Measurements from ENCODE around the gene TMED9.
"Not testable (repeated sequence)": the region's sequence is repeated elsewhere in the genome, so short reads cannot be mapped to it uniquely, and the experiment has no call there.

TMED9 gene

DNA sequence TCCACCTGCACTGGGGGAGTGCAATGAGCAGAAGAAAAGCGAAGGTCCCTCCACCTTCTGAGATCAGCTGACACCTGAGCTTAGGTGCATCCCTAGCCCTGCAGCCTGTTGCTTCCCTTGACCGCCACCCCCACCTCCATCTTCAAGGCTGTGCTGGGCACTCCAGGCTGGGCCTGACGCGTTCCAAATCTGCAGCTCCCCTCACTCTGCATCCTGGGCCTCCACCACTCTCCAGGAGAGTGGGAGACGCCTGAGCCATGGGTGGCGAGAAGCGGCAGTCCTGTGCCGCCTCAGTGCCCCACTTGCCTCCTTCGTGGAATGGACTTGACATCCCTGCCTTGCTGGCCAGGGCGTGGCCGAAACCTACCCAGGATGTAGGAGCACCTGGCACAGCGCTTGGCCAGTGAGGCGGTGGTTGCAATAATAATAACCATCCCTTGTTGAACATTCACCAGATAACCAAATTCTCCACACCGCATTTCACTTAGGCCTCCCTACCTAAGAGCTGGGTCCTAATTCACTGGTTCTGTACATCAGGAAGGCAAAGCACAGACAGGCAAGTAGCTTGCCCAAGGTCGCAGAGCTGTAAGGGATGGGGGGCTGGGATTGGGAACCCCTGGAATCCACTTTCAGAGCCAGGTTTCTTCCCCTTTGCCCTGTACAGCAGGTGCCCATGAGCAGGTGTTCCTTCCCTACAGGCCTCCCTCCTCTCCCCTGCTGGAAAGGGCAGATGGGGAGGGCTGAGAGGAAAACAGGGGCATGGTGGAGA lies 19.6 kb downstream of the TMED9 start:
- Histone ChIP-seq H3K9ac (no peak overlapping the region), H3K27me3 (ENCODE audit: control insufficient read depth, insufficient read depth, low read length) (no peaks in the 10 kb centered on the region), H3K4me1 (peaks cover 3% of the 10 kb centered on the region), H3K36me3 (ENCODE audit: control insufficient read depth, insufficient read depth, low read length) (no peaks in the 10 kb centered on the region), H3K4me2 (ENCODE audit: low read length) (no peak overlapping the region), H3K27ac (no peak overlapping the region), H3K4me3 (ENCODE audit: low read depth, low read length) (no peak overlapping the region), H3K9me3 (ENCODE audit: control insufficient read depth, low read length) (no peaks in the 10 kb centered on the region), H3K79me2 (no peaks in the 10 kb centered on the region), H2AFZ (no peak overlapping the region)
- TF ChIP-seq, protein P1, sequence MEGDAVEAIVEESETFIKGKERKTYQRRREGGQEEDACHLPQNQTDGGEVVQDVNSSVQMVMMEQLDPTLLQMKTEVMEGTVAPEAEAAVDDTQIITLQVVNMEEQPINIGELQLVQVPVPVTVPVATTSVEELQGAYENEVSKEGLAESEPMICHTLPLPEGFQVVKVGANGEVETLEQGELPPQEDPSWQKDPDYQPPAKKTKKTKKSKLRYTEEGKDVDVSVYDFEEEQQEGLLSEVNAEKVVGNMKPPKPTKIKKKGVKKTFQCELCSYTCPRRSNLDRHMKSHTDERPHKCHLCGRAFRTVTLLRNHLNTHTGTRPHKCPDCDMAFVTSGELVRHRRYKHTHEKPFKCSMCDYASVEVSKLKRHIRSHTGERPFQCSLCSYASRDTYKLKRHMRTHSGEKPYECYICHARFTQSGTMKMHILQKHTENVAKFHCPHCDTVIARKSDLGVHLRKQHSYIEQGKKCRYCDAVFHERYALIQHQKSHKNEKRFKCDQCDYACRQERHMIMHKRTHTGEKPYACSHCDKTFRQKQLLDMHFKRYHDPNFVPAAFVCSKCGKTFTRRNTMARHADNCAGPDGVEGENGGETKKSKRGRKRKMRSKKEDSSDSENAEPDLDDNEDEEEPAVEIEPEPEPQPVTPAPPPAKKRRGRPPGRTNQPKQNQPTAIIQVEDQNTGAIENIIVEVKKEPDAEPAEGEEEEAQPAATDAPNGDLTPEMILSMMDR (IDR thresholded peaks at IDR 0.05), result no peak

DNA sequence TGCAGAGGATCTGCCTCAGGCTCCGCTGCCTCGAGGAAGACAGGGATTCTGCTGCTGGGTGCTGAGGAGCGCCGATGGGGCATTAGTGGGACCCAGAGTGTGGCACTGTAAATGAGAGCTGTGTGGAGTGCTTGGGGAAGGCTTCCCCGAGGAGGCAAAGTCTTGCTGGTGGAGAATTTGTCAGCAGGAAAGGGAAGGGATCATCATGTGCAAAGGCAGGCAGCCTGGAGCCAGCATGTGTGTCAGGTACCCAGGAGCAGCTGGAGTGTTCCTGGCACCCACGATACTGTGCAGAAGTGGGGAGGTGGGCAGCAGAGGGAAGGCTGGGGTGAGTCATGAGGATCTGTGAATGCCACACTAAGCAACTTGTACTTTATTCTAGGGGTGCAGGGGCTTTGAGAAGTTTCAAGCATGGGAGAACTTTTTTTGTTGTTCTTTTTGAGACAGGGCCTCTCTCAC lies 20.2 kb downstream of the TMED9 start:
- Histone ChIP-seq H3K36me3 (ENCODE audit: control insufficient read depth, insufficient read depth, low read length) (no peaks in the 10 kb centered on the region), H3K4me1 (peaks cover 1% of the 10 kb centered on the region), H3K4me2 (ENCODE audit: low read length) (no peak overlapping the region), H3K9ac (no peak overlapping the region), H2AFZ (no peak overlapping the region), H3K27ac (no peak overlapping the region), H3K9me3 (ENCODE audit: control insufficient read depth, low read length) (no peaks in the 10 kb centered on the region), H3K27me3 (ENCODE audit: control insufficient read depth, insufficient read depth, low read length) (no peaks in the 10 kb centered on the region), H3K4me3 (ENCODE audit: low read depth, low read length) (no peak overlapping the region), H3K79me2 (no peaks in the 10 kb centered on the region)
- TF ChIP-seq, protein P1 (IDR thresholded peaks at IDR 0.05), result no peak

DNA sequence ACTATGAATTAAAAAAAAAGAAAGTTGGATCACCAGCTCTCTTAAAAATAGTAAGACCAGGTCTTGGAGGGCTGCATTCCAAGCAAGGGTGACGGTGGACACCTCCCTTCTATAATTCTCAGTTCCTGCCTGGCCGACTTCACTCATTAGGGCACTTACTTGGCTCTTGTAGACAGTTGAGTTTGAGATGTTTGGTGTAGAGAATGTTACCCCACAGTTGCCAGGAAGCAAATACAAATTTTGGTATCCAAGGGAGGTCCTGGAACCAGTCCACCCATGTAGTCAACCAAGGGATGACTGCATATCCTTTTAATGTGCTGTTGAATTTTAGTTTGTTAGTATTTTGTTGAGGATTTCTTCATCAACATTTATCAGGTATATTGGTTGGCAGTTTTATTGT lies 28.6 kb downstream of the TMED9 start:
- no peak overlapping the region for H3K9ac ChIP-seq
- H2AFZ ChIP-seq, result no peak overlapping the region
- H3K27ac ChIP-seq, result no peak overlapping the region
- H3K27me3 ChIP-seq (ENCODE audit: control insufficient read depth, insufficient read depth, low read length), result no peaks in the 10 kb centered on the region
- no peaks in the 10 kb centered on the region for H3K4me1 ChIP-seq
- TF ChIP-seq, protein P1 (IDR thresholded peaks at IDR 0.05), result no peak
- no peaks in the 10 kb centered on the region for H3K79me2 ChIP-seq
- no peak overlapping the region for H3K4me2 ChIP-seq (ENCODE audit: low read length)
- H3K36me3 ChIP-seq (ENCODE audit: control insufficient read depth, insufficient read depth, low read length), result no peaks in the 10 kb centered on the region
- H3K9me3 ChIP-seq (ENCODE audit: control insufficient read depth, low read length), result no peaks in the 10 kb centered on the region
- no peak overlapping the region for H3K4me3 ChIP-seq (ENCODE audit: low read depth, low read length)

GRCh38 chr5:177624172-177624571 lies 32.2 kb downstream of the TMED9 start:
- not testable (repeated sequence) for H3K36me3 ChIP-seq (ENCODE audit: control insufficient read depth, insufficient read depth, low read length); H3K4me2 ChIP-seq (ENCODE audit: low read length); H3K27ac ChIP-seq; H2AFZ ChIP-seq; H3K4me1 ChIP-seq; H3K27me3 ChIP-seq (ENCODE audit: control insufficient read depth, insufficient read depth, low read length); H3K9ac ChIP-seq; H3K4me3 ChIP-seq (ENCODE audit: low read depth, low read length); H3K9me3 ChIP-seq (ENCODE audit: control insufficient read depth, low read length); H3K79me2 ChIP-seq

DNA sequence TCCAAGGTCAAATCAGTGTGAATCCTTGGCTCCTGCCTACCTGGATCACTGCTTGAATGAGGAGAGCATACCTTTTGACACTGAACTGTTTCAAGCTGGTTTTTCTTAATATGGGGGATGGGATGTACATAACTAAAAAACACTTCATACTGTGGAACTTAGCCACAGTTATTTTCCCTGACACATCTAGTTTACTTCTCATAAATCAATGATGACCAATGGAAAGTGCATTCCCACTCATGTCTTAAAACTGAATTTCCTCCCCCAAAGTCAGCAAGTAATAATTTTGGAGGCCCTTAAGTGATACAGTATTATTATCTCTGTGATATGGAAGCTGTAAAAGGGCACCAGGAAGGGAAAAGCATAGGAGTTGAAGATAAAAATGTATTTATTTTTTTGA lies 38.2 kb downstream of the TMED9 start:
- H2AFZ ChIP-seq; H3K4me3 ChIP-seq (ENCODE audit: low read depth, low read length); H3K36me3 ChIP-seq (ENCODE audit: control insufficient read depth, insufficient read depth, low read length); H3K79me2 ChIP-seq; H3K27me3 ChIP-seq (ENCODE audit: control insufficient read depth, insufficient read depth, low read length); H3K4me2 ChIP-seq (ENCODE audit: low read length); H3K9me3 ChIP-seq (ENCODE audit: control insufficient read depth, low read length); H3K4me1 ChIP-seq; H3K27ac ChIP-seq; H3K9ac ChIP-seq: not testable (repeated sequence)

DNA sequence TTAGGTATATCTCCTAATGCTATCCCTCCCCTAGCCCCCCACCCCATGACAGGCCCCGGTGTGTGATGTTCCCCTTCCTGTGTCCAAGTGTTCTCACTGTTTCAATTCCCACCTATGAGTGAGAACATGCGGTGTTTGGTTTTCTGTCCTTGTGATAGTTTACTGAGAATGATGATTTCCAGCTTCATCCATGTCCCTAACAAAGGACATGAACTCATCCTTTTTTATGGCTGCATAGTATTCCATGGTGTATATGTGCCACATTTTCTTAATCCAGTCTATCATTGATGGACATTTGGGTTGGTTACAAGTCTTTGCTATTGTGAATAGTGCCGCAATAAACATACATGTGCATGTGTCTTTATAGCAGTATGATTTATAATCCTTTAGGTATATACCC lies 42.9 kb downstream of the TMED9 start:
- H3K36me3 ChIP-seq (ENCODE audit: control insufficient read depth, insufficient read depth, low read length); H3K27me3 ChIP-seq (ENCODE audit: control insufficient read depth, insufficient read depth, low read length); H3K9ac ChIP-seq; H3K4me2 ChIP-seq (ENCODE audit: low read length); H3K4me1 ChIP-seq; H3K4me3 ChIP-seq (ENCODE audit: low read depth, low read length); H2AFZ ChIP-seq; H3K27ac ChIP-seq; H3K79me2 ChIP-seq; H3K9me3 ChIP-seq (ENCODE audit: control insufficient read depth, low read length): not testable (repeated sequence)

- H3K27me3 ChIP-seq (ENCODE audit: control insufficient read depth, insufficient read depth, low read length); H3K79me2 ChIP-seq; H3K9me3 ChIP-seq (ENCODE audit: control insufficient read depth, low read length); H3K4me1 ChIP-seq; H3K9ac ChIP-seq; H3K4me3 ChIP-seq (ENCODE audit: low read depth, low read length); H3K27ac ChIP-seq; H3K4me2 ChIP-seq (ENCODE audit: low read length); H2AFZ ChIP-seq; H3K36me3 ChIP-seq (ENCODE audit: control insufficient read depth, insufficient read depth, low read length): not testable (repeated sequence)
These were observed 53.5 kb downstream of the TMED9 start for GRCh38 chr5:177645462-177645861.
